Glomerular endothelial cell (primary cell): ENCODE data around the gene GGT1. TPM values are rescaled to one million over a fixed set of nuclear protein-coding genes. Genes with fewer than 3 reads are reported as not detected.
"Not testable (repeated sequence)": the region's sequence is repeated elsewhere in the genome, so short reads cannot be mapped to it uniquely, and the experiment has no call there.

ENCODE experiments used
- DNase-seq: peaks from one replicate; pipeline ENCODE4 v3.0.0-alpha.2; 2011; ENCODE audit warnings: low read depth, low spot score; ENCODE audit errors: extremely low read depth
- total RNA-seq: library from RNA; depleted of rRNA; stranded (reverse); fragments of >200 nt; gene quantifications from 2 replicates; pipeline ENCODE4 v1.2.3, GENCODE V29; 2015

Gene GGT1
- 8.2 and 18.7 TPM in 2 replicates for total RNA-seq

- DNase-seq = not testable (repeated sequence)
These were observed at the start of gene GGT1 for GRCh38 chr22:24602847-24603769. Gene GGT1 (plus strand): TSS chr22:24603193. CDS start chr22:24611082, 7,889 bp downstream.

- DNase-seq = no peak
These were observed 49.2 kb upstream of the GGT1 start for GRCh38 chr22:24553597-24554312.

- no peak for DNase-seq
These were observed 48.5 kb upstream of the GGT1 start, which contains the start of gene GUCD1 for GRCh38 chr22:24554313-24555164. Gene GUCD1 (minus strand): TSS chr22:24555138. CDS start chr22:24554991, 147 bp downstream.

- peak; percentile 71 for DNase-seq
These were observed 47.6 kb upstream of the GGT1 start, which contains the start of gene SNRPD3 for GRCh38 chr22:24555165-24556039. Gene SNRPD3 (plus strand): TSS chr22:24555999. CDS start chr22:24557675, 1,676 bp downstream.

GRCh38 chr22:24559471-24559870, 43.5 kb upstream of the GGT1 start:
- no peak for DNase-seq

GRCh38 chr22:24563246-24563645, 39.7 kb upstream of the GGT1 start:
- no peak for DNase-seq

- no peak for DNase-seq
These were observed 38.5 kb upstream of the GGT1 start for GRCh38 chr22:24564376-24565058.

GRCh38 chr22:24565077-24565476, 37.9 kb upstream of the GGT1 start:
- no peak for DNase-seq

- no peak for DNase-seq
These were observed 36.0 kb upstream of the GGT1 start for GRCh38 chr22:24566899-24567511.

GRCh38 chr22:24567668-24568067, 35.3 kb upstream of the GGT1 start:
- DNase-seq = no peak

GRCh38 chr22:24571266-24571665, 31.7 kb upstream of the GGT1 start:
- no peak for DNase-seq

- no peak for DNase-seq
These were observed 26.2 kb upstream of the GGT1 start for GRCh38 chr22:24576778-24577177.

GRCh38 chr22:24578355-24579257, 24.4 kb upstream of the GGT1 start:
- DNase-seq = no peak

- DNase-seq = no peak
These were observed 23.8 kb upstream of the GGT1 start for GRCh38 chr22:24579258-24579601.

- DNase-seq = no peak
These were observed 22.7 kb upstream of the GGT1 start for GRCh38 chr22:24580276-24580675.

- no peak for DNase-seq
These were observed 20.8 kb upstream of the GGT1 start for GRCh38 chr22:24582056-24582814.
